Fibroblast of gingiva (primary cell): ENCODE data around the gene NPFF.
"Not testable (repeated sequence)": the region's sequence is repeated elsewhere in the genome, so short reads cannot be mapped to it uniquely, and the experiment has no call there.

ENCODE experiments used
- DNase-seq: peaks from one replicate; pipeline ENCODE4 v3.0.0-alpha.2; 2011; ENCODE audit warnings: low read depth

Gene NPFF, protein sequence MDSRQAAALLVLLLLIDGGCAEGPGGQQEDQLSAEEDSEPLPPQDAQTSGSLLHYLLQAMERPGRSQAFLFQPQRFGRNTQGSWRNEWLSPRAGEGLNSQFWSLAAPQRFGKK

DNA sequence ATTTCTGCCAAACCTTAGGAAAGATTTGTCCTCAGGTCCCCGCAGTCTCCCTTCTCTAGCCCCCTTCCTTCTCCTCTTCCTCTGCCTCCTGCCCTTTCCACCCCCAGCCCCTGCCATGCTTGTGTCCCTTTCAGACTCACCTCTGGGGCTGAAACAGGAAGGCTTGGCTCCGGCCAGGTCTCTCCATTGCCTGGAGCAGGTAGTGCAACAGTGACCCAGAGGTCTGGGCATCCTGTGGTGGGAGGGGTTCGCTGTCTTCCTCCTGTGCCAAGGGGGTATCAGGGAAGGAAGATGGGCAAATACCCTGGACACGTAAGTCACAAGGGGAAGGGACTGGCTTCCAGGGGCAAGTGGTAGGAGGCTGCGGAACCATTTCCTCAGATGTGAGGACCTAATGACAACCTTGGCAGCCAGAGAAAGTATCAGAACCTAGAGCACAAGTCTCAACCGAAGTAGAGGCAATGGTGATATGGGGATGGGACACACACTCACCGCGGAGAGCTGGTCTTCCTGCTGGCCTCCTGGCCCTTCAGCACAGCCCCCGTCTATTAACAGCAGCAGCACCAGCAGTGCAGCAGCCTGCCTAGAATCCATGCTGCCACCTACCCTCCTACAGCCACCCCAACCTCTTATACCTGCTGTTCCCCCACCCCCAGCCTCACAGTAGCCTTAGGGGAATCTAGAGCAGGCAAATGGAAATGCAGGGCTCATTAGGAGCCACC, at the start of gene NPFF:
TSS of gene NPFF (minus strand) at position 604 of the 722 bp plus-strand sequence. CDS start at position 594, 10 bp downstream.
- no peak for DNase-seq

DNA sequence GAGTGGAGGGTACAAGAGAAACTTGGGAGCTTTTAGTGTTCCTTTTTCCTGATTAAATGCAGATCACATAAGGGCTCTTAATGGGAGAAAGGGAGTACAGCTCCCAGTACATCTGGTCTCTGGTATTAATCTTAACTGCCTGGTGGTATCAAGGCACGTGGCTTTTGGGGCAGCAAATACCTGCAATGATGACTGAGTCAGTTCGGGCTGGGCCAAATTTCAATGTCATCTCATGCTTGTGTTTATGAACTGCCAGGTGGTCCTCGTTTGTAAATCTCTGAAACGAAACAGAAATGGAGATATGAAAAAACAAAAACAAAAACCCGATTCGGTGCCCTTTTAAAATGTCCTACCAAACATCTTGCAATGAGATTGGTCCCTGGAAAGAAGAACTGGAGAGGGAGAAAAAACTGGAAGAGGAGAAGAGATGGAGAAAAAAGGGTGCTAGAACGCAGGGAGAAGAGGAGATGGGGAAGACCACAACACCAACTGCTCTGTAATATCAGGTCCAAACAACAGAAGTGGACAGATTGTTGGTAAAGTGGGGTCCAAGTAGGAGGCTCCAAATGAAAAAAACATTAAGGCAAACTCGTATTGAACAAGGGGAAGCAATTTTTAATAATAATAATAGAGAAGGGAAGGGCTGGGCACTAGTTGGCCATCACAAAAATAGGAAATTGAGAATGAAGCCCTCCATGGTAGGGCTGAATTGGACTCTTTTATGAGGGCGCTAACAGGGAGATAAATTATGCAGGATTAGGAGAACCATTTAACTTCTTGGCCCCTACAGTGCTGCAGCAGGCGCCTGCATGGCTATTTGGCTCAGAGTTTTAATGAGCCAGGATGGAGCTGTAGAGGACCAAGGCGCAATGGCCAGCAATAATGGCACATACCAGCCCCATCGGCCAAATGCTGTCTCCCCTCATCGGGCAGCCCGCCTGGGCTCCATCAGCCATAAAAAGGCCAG, 45.4 kb upstream of the NPFF start:
- DNase-seq, result no peak

DNA sequence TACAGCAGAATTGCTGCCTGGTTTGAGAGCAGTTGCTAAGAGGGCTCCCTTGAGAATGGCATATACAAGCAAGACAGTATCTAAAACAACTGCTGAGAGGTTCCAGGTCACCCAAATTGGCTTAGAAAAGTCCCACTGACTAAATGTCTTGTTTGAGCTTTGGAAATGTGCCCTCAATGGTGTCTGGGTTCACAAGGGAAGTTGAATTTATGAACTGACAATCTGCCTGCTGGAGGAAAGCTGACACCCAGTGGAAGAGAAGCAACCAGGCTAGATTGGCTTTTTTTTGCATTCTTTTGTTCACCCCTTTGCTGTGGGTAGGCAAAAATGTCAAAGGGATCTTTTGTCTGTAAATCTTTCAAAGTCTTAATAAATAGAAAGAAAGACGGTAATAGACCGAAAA, 44.6 kb upstream of the NPFF start:
- peak; percentile 11 for DNase-seq

DNA sequence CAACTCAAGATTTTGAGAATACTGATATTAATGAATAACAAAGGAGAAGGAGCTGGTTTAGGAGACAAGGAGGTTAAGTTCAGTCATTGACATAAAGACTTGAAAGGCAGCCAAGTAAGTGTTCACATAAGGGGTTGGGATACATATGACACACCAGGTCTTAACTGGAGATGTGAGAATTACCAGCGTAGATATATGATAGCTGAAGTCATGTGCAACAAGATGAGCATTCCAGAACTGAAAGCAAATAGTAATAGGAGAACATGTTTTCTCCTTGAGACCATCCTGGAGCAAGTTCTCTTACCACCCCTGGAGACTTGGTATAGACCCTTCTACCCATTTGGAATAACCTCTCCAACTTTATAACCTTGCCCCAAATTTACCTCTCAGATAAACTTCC, 43.3 kb upstream of the NPFF start:
- peak; percentile 40 for DNase-seq

DNA sequence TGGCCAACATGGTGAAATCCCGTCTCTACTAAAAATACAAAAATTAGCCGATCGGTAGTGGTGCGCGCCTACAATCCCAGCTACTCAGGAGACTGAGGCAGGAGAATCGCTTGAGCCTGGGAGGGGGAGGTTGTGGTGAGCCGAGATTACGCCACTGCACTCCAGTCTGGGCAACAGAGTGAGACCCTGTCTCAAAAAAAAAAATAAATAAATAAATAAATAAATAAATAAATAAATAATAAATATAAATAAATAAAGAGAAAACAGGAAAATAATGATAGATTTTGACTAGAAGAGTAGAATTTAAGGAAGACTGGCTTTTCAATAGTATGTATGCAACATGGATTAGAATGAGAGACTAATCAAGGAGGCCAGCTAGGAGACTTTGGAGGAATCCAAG, 42.8 kb upstream of the NPFF start:
- not testable (repeated sequence) for DNase-seq

DNA sequence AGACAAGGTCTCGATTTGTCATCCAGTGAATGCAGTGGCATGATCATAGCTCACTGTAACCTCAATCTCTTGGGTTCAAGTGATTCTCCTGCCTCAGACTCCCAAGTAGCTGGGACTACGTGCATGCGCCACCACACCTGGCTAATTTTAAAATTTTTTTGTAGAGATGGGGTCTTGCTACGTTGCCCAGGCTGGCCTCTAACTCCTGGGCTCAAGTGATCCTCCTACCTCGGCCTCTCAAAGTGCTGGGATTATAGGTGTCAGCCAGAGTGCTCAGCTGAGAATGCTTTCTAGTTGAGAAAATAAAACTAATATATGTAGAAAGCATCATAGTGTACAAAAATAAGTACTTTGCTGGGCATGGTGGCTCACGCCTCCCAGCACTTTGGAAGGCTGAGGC, 41.1 kb upstream of the NPFF start:
- not testable (repeated sequence) for DNase-seq

DNA sequence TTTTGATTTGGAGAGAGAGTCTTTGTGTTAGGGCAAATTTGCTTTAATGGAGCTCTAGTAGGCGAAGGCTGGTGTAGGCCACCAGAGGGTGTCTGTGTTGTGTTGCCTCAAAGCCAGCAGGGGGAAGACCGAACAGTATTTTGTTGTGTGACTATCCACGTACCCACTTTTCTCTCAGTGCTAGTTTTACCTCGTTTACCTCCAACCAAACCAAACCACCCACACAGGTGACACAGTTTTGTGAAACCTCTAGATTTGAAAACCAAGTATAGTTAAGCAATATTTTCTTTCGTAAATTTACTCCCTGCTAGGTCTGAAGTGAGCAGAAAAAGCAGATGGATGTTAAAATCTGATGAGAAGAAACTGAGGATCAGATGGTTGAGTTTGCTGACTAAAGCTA, 36.3 kb upstream of the NPFF start:
- DNase-seq, result peak; percentile 65

DNA sequence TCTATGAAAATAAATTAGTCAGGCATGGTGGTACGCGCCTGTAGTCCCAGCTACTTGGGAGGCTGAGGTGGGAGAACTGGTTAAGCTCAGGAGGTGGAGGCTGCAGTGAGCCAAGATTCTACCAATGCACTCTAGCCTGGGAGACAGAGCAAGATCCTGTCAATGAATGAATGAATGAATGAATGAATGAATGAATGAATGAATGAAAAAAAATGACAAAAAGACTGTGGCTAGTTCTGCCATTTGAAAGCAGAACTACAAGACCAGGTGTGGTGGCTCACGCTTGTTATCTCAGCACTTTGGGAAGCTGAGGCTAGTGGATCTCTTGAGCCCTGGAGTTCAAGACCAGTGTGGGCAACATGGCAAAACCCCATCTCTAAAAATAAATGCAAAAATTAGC, 32.2 kb upstream of the NPFF start:
- no peak for DNase-seq

DNA sequence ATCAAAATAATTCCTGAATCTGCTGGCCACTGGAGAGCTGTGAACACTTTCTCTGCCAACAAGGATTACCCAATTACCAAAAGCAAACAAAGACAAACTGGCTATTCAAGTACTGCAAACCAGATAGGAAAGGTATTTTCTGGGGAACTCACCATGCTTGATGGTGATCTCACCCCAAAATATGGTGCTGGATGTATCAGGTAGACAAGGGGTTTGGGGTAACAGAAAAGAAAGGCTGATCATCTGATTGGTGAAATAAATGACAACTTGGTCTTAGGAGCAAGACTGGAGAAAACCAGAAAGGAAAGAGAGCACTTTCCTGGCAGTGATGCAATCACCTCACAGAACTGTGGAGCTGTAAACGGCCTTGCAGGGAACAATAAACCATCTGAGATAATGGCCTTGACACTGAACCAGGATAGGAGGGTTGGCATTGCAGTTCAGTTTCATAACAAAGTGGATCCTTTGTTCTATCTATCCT, 31.0 kb upstream of the NPFF start:
- DNase-seq, result peak; percentile 81

DNA sequence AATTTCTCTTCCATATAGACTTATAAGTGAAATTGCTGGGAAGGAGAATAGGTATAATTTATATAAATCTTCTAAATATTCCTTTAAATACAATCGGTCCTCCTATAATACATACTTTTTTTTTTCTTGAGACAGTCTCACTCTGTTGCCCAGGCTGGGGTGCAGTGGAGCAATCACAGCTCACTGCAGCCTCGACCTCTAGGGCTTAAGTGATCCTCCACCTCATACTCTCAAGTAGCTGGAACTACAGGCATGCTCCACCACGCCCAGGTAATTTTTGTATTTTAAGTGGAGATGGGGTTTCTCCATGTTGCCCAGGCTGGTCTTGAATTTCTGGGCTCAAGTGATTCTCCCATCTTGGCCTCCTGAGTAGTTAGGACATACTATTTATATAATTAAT, 29.7 kb upstream of the NPFF start:
- DNase-seq, result no peak

DNA sequence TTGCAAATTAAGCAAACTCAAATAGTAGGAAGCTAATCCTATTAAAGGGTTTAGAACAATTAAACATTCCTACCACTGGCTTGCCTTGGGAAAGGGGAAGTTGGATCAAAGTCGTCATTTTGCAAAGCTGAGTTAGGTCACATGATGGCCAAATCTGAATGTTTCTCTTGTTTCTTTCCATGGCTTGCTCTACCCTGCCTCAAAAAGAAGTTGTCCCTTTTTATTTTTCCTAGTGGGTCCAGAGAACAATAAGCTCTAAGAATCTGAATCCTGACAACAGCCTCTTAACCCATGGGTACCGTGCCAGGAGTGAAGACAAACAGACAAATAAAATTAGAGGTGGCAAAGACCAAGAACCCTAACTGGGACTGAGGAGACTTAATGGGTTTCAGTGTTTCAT, 26.2 kb upstream of the NPFF start:
- DNase-seq, result no peak

DNA sequence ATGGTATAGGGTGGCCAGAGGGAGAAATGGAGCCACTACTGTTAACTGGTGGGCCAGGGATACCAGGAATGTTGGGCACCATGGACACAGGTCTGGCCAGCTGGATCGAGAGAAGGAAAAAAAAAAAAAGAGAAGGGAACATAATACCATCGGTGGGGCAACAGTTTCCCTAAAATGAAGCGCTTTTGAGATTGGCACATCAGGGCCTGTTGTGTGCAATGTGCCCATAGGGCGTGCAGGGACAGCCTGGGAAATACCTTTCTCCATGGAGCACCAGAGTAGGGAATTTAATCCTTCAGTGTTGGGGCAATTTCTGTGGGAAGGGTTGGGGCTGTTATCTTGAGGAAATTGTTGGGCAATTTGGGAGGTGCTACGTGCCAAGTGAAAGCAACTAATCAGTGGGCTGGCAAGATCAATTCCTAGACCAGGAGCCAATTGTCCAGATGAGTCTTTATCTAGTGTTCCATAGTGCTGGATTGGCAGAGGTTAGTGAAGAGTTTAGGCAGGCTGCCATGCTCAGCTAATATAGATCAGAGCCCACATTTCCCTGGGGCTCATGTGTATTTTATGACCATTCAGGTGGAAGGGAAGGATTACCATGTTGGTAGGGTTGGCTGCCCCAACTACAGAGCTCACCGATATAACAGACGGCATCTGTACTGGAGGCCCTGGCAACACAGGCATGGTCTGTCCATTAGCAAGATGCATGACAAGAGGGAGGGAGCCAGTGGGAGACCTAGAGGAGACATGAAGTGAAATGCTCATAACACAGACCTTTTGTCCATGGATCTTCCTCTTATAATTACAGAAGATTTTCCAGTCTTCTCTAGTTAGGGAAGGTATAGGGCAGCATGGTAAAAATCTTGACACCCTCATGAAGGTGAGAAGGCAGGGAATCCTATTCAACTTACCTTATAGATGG, 25.5 kb upstream of the NPFF start:
- DNase-seq, result peak; percentile 56

DNA sequence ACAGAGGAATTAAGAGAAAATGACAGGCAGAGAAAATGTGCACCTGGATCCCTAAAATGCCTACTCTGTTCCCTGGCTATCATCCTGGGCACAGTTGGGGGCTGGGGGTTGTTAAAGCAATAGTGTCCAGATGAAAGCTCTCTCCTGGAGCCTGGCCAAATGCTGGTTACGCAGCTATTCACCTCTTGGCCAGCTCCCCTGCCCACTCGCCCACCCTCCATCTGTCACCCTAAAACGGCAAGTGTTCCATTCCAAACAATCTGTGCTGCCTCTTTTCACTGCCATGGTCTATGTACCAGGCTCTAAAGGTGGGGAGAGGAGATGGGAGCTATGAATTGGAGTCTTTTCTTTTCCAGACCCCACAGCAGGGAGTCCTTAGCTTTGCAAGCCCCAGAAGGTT, 24.7 kb upstream of the NPFF start:
- no peak for DNase-seq

DNA sequence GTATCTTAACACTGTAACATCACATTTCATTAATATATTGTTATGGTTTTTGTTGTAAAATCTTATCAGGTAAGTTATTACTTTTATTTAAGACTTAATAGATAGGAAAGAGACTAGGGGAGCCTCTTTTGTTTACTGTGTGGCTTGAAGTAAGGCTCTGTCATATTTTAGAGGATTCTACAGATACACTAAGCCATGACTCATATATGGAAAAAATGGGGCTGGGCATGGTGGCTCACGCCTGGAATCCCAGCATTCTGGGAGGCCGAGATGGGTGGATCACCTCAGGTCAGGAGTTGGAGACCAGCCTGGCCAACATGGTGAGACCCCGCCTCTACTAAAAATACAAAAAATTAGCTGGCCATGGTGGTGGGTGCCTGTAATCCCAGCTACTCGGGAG, 23.6 kb upstream of the NPFF start:
- DNase-seq, result no peak

DNA sequence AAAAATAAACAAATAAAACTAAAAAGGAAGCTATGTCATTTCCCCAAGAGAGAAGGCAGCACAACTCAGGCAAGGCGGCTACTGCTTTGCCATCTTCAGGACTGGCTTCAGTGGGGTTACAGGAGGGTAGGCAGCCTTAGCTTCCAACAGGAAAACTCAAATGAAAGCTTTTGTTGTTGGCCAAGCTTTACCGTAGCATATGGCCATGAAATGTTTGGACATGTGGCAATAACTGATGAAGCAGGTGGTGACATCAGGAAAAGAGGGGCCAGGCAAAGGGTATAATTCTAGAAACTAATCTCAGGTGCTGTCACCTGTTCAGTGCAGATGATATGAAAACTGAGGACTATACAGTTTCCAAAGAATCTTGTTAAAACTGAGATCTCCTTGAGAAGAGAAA, 22.8 kb upstream of the NPFF start:
- DNase-seq, result no peak

DNA sequence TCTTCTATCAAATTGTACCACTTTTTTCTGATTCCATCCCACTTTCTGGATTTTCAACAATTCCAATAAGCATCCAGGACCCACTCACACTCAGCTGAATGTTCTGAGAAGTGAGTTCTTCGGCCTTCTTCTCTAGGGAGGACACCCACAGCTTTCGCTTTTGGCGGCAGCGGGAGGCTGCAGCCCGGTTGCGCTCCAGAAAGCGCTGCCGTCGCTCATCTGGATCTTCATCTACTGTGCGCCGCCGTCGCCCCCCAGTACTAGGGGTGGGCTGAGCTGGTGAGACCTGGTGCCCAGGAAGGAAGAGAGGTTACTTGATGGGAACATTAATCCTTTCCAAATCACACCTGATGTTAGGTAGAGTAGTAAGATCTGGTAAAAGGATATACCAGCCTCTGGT, 17.2 kb upstream of the NPFF start:
- DNase-seq, result no peak

DNA sequence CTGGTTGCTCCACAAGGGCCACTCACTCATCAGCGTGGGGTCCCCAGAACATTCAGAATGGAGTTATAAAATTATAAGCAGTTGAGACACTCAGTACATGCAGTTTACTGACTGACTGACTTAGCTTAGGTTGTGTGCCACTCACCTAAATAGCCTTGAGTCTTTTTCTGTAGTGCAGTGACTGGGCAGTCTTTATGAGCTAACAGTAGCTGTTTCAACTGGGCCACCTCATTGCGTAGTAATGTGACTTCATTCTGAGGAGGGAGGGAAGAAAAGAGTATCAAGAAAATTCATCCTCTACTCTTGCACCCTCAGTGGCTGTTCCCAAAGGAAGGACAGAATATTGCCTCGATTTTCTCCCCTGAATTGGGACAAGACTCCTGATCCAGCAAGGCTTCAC, 15.8 kb upstream of the NPFF start:
- DNase-seq, result no peak

DNA sequence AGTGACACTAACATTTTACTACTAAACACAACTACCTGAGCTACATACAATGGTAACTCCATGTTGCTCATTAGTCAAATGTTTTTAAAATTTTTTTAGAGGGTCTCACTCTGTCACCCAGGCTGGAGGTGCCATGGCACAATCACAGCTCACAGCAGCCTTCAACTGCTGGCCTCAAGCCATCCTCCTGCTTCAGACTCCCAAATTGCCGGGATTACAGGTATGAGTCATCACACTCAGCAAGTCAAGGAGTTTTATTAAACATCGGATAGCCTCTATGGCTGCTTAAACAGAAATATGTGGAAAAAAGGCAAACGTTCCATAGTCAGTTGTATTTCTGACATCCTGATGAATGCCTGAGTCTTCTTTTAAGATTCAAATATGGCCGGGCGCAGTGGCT, 11.1 kb upstream of the NPFF start:
- DNase-seq, result no peak

DNA sequence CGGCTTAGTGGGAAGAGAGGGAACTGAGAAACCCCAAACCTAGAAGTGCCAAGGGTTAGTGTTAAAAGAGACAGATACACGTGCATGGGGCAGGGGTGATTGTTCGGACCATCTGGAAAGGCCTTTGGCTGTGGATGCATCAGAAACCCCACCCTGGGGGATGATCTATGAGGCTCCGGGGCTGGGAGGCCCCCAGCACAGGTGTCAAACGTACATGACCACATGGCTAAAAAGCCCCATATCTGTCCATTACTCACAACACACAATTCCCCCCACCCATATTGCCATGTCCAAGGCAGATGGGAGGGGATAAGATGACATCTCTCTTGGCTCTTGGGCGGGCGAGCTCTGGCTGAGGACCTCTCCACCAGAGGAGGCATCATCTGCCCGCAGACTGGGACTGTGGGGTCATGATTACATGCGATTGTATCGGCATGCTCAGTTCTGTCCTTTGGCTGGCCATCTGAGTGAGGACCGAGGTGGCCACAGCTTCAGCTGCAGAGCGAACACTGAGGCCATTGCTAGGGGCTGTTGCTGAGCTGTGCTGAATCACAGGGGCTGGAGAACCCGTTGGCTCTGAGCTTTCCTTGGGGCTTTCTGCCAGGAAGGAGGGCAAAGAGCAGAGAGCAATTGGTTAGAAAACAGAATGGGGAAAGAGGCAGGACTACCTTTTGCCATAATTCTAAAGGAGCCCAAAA, 9.6 kb upstream of the NPFF start:
- no peak for DNase-seq

DNA sequence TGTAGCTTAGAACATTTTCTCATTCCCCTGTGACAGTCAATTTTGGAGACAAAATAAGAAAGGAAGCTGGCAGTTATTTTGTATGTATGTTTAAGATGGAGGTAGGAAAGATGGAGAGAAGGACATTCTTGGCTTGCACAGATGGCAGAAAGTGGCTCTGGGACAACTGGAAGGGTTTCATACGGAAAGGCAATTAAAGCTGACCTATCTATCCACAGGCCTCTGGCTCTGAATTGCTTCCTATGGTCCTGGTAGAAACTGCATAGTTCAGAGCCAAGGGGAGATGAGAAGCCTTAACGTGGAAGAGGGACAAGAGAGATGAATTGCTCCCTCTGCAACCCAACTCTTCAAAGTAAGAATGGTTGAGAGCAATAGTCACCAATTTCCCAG, 8.0 kb upstream of the NPFF start:
- no peak for DNase-seq

DNA sequence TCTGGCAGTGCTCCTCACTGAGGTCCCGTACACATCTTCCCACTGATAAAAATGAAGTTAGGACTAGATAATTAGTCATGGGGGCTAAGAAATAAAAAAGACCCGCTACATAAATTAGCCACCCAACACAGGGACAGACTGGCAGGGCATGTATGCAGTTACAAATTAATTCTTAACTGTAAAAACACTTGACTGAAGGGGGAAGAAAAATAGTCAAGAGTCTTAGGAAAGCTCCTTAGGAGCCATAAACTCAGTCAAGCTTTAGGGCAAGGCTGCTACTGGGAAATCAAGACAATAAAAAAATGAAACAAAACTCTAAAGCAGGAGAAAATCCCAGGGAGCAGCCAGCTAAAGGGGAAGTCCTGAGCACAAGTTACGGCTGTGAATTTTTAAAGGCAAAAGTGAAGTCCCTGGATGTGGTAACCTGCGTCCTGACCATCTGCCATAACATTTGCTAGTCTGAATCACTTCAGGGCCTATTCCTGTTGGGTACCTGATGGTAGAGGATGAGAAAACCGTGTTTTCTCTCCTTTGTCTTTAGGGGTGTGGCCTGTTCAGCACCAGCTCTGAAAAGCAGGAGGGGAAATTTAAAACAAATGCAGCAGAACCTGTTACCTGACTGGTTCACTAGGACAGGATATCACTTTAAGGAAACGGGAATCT, 7.5 kb upstream of the NPFF start:
- no peak for DNase-seq
